Thymus (tissue), 14 donors: ENCODE results near the gene CYSTM1. TPM values are rescaled to one million over a fixed set of nuclear protein-coding genes. Genes with fewer than 3 reads are reported as not detected.
A peak's percentile ranks its signal among the peaks of the same experiment; 100 is the strongest.

Source experiments
- DNase-seq, 9 donors: peaks; one replicate each; pipeline ENCODE4 v3.0.0-alpha.2; 2013; ENCODE audit warnings: low spot score in 9 of 9, low read depth in 6 of 9, missing footprints in 1 of 9
- H3K27ac ChIP-seq, 2 donors: one replicate each; pipeline ENCODE4 v1.5.1; 2013; ENCODE audit warnings: control low read depth in 1 of 2, low read depth in 1 of 2, low read length in 1 of 2, mild to moderate bottlenecking in 1 of 2, moderate library complexity in 1 of 2
- H3K27me3 ChIP-seq, 2 donors: one replicate each; pipeline ENCODE4 v1.5.1; 2013; ENCODE audit warnings: low read length in 1 of 2; ENCODE audit not compliant: control insufficient read depth in 2 of 2, insufficient read depth in 1 of 2
- H3K36me3 ChIP-seq, 2 donors: one replicate each; pipeline ENCODE4 v1.5.1; 2013; ENCODE audit warnings: low read length in 1 of 2, mild to moderate bottlenecking in 1 of 2, moderate library complexity in 1 of 2; ENCODE audit not compliant: control insufficient read depth in 2 of 2, insufficient read depth in 2 of 2
- H3K4me1 ChIP-seq, 2 donors: one replicate each; pipeline ENCODE4 v1.5.1; 2013; ENCODE audit warnings: low read length in 2 of 2; ENCODE audit not compliant: control insufficient read depth in 2 of 2, insufficient read depth in 2 of 2
- H3K4me3 ChIP-seq, 2 donors: one replicate each; pipeline ENCODE4 v1.5.1; 2013; ENCODE audit warnings: low read length in 2 of 2, control low read depth in 1 of 2, mild to moderate bottlenecking in 1 of 2
- H3K9me3 ChIP-seq, 2 donors: one replicate each; pipeline ENCODE4 v1.5.1; 2013; ENCODE audit warnings: low read length in 1 of 2, mild to moderate bottlenecking in 1 of 2; ENCODE audit not compliant: control insufficient read depth in 2 of 2, insufficient read depth in 1 of 2
- WGBS: extraction: QIAGEN DNeasy Blood & Tissue Kit; methylation state at CpG from one replicate; pipeline ENCODE4 v1.1.7; 2013; 5-methylcytosine and 5-hydroxymethylcytosine counted together
- long read RNA-seq, 10 donors: transcript quantifications; one replicate each; lab custom pipeline, GENCODE V29; 2026
- polyA plus RNA-seq: library from polyadenylated mRNA; stranded (reverse); fragments of 200-250 nt; gene quantifications from one replicate; pipeline ENCODE4 v1.2.3, GENCODE V29; 2013
- total RNA-seq: library from RNA; stranded (reverse); fragments of 120-200 nt; gene quantifications from one replicate; pipeline ENCODE4 v1.2.4, GENCODE V29; 2013
- donor health status: healthy.

Gene CYSTM1
- total RNA-seq = 23.1 TPM
- 44.7 TPM for polyA plus RNA-seq
- long read RNA-seq, donor 1, partial matches to known transcripts = 0 of 2 reads
- long read RNA-seq, donor 1, other reads (novel, unspliced or antisense) = 0 of 2 reads
- long read RNA-seq, donor 2 = 0 reads
- long read RNA-seq, donor 3, transcript CYSTM1-201 (3 exons, 1,336 nt) = major isoform, 28 of 28 reads
- long read RNA-seq, donor 3, partial matches to known transcripts = 0 of 28 reads
- long read RNA-seq, donor 3, other reads (novel, unspliced or antisense) = 0 of 28 reads
- long read RNA-seq, donor 4, transcript CYSTM1-201 (3 exons, 1,336 nt) = major isoform, 8 of 77 reads
- long read RNA-seq, donor 4, partial matches to known transcripts = 26 of 77 reads
- long read RNA-seq, donor 4, other reads (novel, unspliced or antisense) = 43 of 77 reads
- long read RNA-seq, donor 5, transcript CYSTM1-201 (3 exons, 1,336 nt) = major isoform, 42 of 42 reads
- long read RNA-seq, donor 5, partial matches to known transcripts = 0 of 42 reads
- long read RNA-seq, donor 5, other reads (novel, unspliced or antisense) = 0 of 42 reads
- long read RNA-seq, donor 6, transcript CYSTM1-201 (3 exons, 1,336 nt) = major isoform, 16 of 17 reads
- long read RNA-seq, donor 6, partial matches to known transcripts = 0 of 17 reads
- long read RNA-seq, donor 6, other reads (novel, unspliced or antisense) = 0 of 17 reads
- long read RNA-seq, donor 7, transcript CYSTM1-201 (3 exons, 1,336 nt) = major isoform, 20 of 21 reads
- long read RNA-seq, donor 7, partial matches to known transcripts = 0 of 21 reads
- long read RNA-seq, donor 7, other reads (novel, unspliced or antisense) = 0 of 21 reads
- long read RNA-seq, donor 8, transcript CYSTM1-201 (3 exons, 1,336 nt) = major isoform, 7 of 30 reads
- long read RNA-seq, donor 8, partial matches to known transcripts = 11 of 30 reads
- long read RNA-seq, donor 8, other reads (novel, unspliced or antisense) = 12 of 30 reads
- long read RNA-seq, donor 9, transcript CYSTM1-201 (3 exons, 1,336 nt) = major isoform, 13 of 74 reads
- long read RNA-seq, donor 9, partial matches to known transcripts = 33 of 74 reads
- long read RNA-seq, donor 9, other reads (novel, unspliced or antisense) = 28 of 74 reads
- long read RNA-seq, donor 10, transcript CYSTM1-201 (3 exons, 1,336 nt) = major isoform, 17 of 18 reads
- long read RNA-seq, donor 10, partial matches to known transcripts = 0 of 18 reads
- long read RNA-seq, donor 10, other reads (novel, unspliced or antisense) = 0 of 18 reads

GRCh38 chr5:140174465-140175366 lies at the start of gene CYSTM1:
Gene CYSTM1 (plus strand): TSS chr5:140175188. CDS start chr5:140194466, 19,278 bp downstream.
- WGBS = 3% methylated on average over 61 of the region's 61 CpGs
- H3K9me3 ChIP-seq = peaks cover 0 to 3% of the 10 kb centered on the region in 2 donors
- DNase-seq = peak; percentile 73 to 97 (median 93)
- peaks cover 9 to 13% of the 10 kb centered on the region in 2 donors for H3K4me1 ChIP-seq
- H3K27ac ChIP-seq = peak within 1 kb of the TSS; percentile 68 to 86
- no peaks in the 10 kb centered on the region for H3K36me3 ChIP-seq
- H3K27me3 ChIP-seq = peaks cover 2 to 27% of the 10 kb centered on the region in 2 donors
- peak within 1 kb of the TSS; percentile 70 to 81 for H3K4me3 ChIP-seq

GRCh38 chr5:140125637-140126036 lies 49.4 kb upstream of the CYSTM1 start, which contains the start of gene IGIP:
Gene IGIP (plus strand): TSS chr5:140125937. CDS start chr5:140128477, 2,540 bp downstream.
- Histone ChIP-seq H3K4me3 (no peak within 1 kb of the TSS), H3K27ac (no peak within 1 kb of the TSS), H3K4me1 (no peaks in the 10 kb centered on the region), H3K36me3 (no peaks in the 10 kb centered on the region), H3K27me3 (no peaks in the 10 kb centered on the region), H3K9me3 (no peaks in the 10 kb centered on the region)
- no peak for DNase-seq
- WGBS = 98% methylated on average over 4 of the region's 4 CpGs

GRCh38 chr5:140126315-140127012 lies 48.5 kb upstream of the CYSTM1 start:
- H3K4me1 ChIP-seq = peaks cover 0 to 3% of the 10 kb centered on the region in 2 donors
- H3K36me3 ChIP-seq = no peaks in the 10 kb centered on the region
- 96% methylated on average over 6 of the region's 6 CpGs for WGBS
- no peak overlapping the region for H3K27ac ChIP-seq
- H3K4me3 ChIP-seq = no peak overlapping the region
- H3K27me3 ChIP-seq = no peaks in the 10 kb centered on the region
- no peak for DNase-seq
- H3K9me3 ChIP-seq = no peaks in the 10 kb centered on the region

- no peak overlapping the region for H3K4me3 ChIP-seq
- H3K27me3 ChIP-seq = no peaks in the 10 kb centered on the region
- H3K36me3 ChIP-seq = no peaks in the 10 kb centered on the region
- H3K4me1 ChIP-seq = peaks cover 0 to 11% of the 10 kb centered on the region in 2 donors
- WGBS = 98% methylated on average over 5 of the region's 5 CpGs
- DNase-seq = no peak
- no peaks in the 10 kb centered on the region for H3K9me3 ChIP-seq
- no peak overlapping the region for H3K27ac ChIP-seq
Observed at GRCh38 chr5:140128376-140128775, 46.6 kb upstream of the CYSTM1 start.

- Histone ChIP-seq H3K36me3 (no peaks in the 10 kb centered on the region), H3K27me3 (no peaks in the 10 kb centered on the region), H3K4me1 (peaks cover 2 to 11% of the 10 kb centered on the region in 2 donors), H3K4me3 (no peak overlapping the region), H3K27ac (no peak overlapping the region), H3K9me3 (no peaks in the 10 kb centered on the region)
- no peak for DNase-seq
- WGBS = 95% methylated on average over 5 of the region's 5 CpGs
Observed at GRCh38 chr5:140130949-140131733, 43.8 kb upstream of the CYSTM1 start.

GRCh38 chr5:140131967-140132409 lies 43.0 kb upstream of the CYSTM1 start:
- 32% methylated on average over 3 of the region's 3 CpGs for WGBS
- H3K4me3 ChIP-seq = no peak overlapping the region
- no peaks in the 10 kb centered on the region for H3K27me3 ChIP-seq
- H3K27ac ChIP-seq = no peak overlapping the region
- H3K9me3 ChIP-seq = no peaks in the 10 kb centered on the region
- H3K4me1 ChIP-seq = peaks cover 2 to 11% of the 10 kb centered on the region in 2 donors
- DNase-seq = peak in 1 of 9 donors; percentile 40
- no peaks in the 10 kb centered on the region for H3K36me3 ChIP-seq

GRCh38 chr5:140133514-140134167 lies 41.3 kb upstream of the CYSTM1 start:
- Histone ChIP-seq H3K4me3 (no peak overlapping the region), H3K27ac (no peak overlapping the region), H3K9me3 (no peaks in the 10 kb centered on the region), H3K36me3 (no peaks in the 10 kb centered on the region), H3K27me3 (no peaks in the 10 kb centered on the region), H3K4me1 (peaks cover 2 to 11% of the 10 kb centered on the region in 2 donors)
- DNase-seq = no peak
- 96% methylated on average over 4 of the region's 4 CpGs for WGBS
